Endometrial microvascular endothelial cells (primary cell): ENCODE measurements around the gene VANGL1. TPM values are rescaled to one million over a fixed set of nuclear protein-coding genes. Genes with fewer than 3 reads are reported as not detected.

Experiments used
- in situ Hi-C: cut with HindIII; loops from 2 replicates; pipeline ENCODE4 v1.10.0; 2017; ENCODE audit warnings: low sequenced_read_pairs, low pct_unique_long_range_greater_than_20kb; ENCODE audit errors: inconsistent ontology term
- total RNA-seq: library from RNA; depleted of rRNA; stranded (reverse); fragments of >200 nt; gene quantifications from one replicate; pipeline ENCODE4 v1.2.3, GENCODE V29; 2015; ENCODE audit errors: inconsistent ontology term

The VANGL1 gene
- total RNA-seq, 1 donor from 2014 or later: 29.0 TPM

DNA sequence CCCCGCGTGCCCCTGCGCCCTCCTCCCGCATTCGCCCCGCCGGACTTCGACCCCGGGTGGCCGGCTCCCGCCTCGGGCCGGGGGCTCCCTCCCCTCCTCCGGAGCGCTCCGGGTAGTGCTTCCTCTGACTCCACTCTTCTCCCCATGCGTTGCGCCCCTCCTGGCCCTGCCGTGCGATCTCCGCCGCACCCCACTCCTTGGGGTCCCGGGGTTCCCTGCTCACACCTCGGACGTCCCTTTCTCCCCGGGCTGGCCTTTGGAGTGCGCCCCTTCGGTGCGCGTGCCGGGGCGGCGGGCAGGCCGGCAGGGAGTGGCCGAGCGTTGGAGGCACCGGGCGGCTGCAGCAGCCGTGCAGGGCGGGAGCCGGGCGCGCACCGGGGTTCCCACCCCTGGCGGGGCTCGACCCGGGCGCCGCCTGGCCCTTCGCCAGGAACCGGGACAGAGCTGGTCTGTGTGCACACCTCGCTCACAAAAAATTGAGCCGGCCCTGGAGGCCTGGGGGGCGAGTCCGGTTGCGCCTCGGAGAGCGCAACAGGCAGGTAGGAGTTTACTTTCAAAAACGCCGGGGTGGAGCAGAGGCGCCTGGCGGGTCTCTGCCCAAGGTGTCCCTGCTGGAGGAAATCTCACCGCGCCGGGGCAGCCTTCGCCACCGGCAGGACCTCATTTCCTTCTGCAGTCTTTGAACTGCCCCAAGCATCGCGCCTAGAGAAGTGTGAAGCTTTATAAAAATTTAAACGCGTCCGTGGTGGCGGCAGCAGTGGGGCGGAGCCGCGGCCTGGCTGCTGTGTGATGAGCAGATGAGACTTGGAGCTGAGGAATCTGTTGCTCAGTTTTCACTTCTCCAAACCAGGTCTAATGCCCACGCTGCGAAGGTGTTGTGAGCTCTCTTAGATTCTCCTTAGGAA lies 650 bp downstream of the VANGL1 start:
- in situ Hi-C loops: no loop called here

DNA sequence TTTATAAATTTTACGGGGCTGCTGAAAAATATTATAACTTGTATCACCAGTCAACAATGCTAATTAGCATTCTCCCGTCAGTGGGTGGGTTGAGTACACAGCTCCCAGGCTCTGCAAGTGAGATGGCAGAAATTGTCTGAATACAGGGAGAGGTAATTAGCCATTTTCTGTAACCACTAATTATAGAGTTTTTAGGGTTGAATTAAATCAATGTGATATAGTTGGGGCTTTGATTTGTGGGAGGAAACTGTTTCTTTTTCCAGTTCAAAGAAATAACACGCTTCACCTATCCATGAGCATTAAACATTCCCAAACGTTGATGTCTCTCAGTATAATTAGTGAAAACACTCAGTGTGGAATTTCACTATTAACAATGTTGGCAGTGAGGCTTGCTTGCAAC lies 1.5 kb downstream of the VANGL1 start:
- in situ Hi-C loops: no loop called here

DNA sequence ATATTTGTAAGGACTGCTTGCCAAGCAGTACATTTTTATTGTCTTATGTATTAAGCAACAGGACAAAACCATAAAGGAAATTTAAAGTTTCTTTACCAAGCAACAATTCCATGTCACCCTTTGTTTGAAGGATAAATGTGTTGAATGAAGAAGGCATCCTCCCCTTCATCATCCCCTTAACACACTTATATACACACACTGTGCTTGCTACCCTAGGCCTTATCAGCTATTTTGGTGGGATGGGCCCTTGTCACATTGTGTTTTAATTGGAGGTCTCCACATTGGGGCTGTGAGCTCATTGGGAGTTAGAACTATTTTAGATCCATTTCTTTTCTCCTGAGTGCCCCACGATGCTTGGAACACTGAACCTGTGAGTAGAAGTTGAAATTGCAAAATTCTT lies 1.9 kb downstream of the VANGL1 start:
- in situ Hi-C loops: no loop called here

DNA sequence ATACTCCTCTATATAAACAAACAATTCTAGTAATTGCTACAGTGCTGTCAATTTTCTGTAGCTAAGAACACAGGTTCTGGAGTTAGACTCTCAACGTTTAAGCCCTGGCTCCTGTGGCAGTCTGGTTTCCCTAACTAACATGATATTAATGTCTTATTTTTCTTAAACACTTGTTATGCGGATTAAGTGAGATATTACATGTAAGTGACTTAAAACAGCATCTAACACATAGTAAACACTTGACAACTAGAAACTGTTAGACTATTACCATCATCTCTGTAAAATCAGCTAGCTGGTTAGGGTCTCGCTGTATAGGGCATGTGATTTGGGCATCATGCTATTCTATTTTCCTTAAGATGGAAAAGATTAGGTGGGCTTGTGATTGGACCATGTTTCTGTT lies 2.3 kb downstream of the VANGL1 start:
- in situ Hi-C loops: no loop called here

DNA sequence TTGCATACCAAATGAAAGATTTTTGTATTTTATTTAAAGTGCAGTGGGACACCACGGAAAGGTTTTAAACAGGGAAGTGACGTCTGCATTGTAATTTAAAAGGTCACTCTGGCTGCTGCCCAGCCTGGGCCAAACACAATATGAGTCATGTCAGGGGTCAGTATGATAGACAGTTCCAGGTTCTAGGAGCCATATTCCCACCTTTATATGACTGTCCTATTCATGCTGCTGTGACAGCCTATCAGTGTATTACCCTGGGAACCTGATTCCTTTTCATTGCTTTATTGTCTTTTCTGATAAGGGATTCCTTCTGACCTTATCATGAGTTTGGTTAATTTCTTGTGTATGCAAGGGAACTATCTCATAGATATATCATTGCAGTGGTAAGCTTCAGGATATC lies 5.3 kb downstream of the VANGL1 start:
- in situ Hi-C loops: no loop called here

DNA sequence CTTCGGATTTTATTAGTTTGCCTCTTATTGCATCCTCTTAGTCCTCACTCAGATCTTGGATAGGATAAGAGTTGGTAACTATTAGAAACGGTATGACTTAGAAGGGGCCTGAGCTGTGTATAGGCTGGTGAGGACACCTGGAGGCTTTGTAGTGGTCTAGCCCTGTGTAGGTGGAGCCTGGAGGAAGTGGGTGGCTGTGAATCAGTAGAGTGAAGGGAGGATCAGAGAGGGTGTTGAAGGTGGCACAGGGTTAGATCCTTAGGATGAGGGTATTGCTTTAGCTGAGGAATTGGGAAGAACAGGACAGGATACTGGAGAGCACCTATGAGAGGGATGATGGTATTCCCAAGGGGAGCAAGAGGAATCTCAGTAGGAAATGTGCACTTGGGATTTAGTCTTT lies 5.7 kb downstream of the VANGL1 start:
- in situ Hi-C loops: no loop called here

DNA sequence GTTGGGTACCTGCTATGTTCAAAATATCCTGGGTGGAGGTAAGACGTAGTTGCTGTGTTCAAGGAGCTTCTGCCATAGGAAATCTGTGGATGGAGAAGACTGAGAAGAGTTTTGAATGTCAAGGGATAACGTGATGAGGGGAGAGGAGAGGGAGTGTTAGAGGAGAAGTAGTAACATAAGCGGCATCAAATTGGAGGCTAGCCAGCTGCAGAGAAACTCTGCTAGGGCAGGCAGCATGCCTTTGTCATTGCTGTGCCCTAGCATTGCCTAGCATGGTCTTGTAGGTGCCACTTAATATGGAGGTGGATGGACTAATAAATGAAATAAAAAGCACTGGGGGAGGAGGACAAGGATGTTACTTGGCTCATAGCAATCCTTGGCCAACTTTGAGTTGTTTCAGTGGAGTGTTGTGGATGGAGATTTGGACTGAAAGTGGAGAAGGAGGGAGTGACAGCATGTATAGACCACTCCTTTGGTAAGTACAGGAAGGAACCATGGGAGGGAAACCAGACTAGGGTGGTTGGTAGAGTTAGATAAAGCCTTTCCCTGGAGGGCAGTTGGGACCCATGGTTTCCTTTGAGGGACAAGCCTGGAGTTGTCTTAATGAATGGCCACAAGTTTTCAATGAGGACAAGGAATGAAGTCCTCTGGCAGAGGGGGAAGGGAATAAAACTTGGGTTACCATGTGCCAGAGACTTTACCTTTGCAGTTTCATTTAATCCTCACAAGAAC lies 6.3 kb downstream of the VANGL1 start:
- in situ Hi-C loops: no loop called here

DNA sequence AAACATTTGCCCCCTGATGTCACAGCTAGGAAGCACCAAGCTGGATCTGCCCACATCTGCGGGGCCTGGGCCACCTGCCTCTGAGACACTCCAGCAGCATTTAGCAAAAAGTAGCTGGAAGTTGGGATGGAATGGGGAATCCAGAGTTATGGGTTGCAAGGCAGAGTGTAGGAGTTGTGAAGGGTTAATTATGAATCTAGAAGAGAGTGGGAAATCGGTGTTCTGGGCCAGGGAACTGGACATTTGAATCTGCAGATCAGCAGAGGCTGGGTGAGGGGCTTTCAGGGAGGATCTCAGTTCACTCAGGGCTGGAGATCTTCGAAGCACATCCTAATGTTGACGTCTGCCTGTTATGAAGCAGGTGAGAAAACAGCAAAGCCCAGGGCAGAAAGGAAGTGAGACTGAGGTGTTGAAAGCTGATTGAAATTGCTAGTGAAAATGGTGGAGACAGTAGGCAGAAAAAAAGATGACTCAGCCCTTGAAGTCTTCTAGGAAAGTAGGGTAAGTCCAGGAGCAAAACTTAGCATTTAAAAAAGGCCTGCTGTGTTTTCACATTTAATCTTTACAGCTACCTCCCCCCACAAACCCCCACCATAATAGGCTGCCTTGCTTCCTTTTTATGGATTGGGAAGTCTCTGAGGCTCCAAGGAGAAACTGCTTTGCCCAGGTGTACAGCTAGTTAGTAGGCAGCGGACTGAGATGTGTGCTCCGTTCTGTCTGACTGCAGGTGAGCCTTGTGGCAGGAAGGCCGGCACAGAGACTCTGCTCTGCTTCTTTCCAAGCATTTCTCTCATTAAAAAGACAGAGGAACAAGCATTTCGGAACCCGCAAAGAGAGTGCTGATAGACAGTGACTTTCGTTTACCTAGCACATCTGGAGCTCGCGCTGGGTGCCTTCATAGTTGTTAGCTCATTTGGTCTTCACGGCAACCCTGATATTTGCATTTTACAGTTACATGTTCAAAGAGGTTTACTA lies 7.2 kb downstream of the VANGL1 start:
- in situ Hi-C loops: no loop called here

DNA sequence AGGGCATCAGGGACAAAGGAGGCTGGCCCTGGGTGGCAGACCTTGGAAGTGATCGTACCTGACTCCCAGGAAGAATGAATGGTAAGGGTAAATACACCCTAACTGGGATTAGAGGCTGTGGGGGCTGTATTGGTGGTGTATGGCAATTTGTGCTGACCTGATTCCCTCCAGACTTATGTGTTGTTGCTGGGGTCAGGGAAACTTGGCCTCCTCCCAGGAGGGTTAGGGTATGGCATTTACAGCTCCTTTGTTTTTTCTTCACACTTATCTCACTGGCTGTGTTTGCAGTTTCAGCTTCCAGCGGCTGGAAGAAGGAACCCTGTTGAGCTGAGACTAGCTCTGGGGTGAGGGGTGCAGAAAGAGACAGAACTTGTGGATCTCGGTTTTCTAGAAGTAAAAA lies 8.2 kb downstream of the VANGL1 start:
- in situ Hi-C loops: no loop called here

DNA sequence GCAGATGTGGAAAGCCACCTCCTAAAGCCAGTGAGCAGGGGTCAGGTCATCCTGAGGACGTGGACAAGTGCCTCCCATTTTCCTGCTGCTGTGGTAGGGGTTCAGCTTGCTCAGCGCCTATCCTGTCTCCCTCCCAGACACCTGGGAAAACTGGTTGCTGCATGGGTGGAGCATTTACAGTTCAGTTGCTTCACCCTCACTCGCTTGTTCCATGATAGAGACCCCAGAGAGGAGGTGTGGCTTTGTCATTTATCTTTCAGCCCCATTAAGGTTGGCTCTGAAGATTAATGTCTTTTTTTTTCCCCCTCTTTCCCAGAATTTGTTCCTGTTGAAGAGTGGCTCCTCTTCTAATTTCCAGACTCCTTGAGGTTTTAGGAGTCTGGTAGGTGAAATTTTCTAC lies 9.2 kb downstream of the VANGL1 start:
- in situ Hi-C loops: no loop called here

DNA sequence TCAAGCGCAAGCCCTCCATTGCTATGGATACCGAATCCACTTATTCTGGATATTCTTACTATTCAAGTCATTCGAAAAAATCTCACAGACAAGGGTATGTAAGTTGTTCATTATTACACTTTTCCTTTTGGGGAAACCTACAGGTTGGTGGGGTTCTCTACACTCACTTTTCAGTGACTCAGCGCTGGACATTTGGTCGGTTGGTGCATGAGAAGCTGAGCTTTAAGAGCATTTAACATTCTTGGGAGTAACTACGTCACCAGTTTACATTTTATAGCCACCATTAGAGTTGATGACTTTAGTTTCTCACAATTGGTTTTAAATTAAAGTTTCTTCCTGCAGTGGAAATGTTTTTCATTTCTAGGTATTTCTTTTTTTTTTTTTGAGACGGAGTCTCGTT lies 9.6 kb downstream of the VANGL1 start:
- in situ Hi-C loops: no loop called here

DNA sequence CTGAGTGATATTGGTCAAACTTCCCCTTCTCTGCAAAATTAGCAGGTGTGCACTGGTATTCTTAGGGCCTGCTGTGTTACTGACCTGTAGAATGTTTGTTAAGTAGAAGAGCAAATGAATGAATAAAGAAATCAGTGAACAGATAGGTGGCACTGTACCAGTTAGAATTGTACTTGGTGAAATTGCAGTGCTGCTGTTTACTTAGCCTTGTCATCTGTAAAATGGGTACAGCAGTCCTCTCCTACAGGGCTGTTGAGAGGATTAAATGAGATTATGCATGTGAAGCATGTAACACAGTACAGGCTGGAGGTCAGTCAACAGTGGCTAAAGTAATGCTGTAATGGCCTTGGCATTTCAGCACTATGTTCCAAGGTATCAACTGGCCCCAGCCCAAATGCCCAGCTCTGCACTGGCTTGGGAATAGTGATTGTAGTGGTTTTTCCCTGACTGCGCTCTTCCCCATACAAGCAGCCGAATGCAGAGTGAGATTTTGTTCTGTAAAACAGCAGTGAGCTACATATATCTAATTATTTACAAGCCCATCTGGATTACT lies 10.5 kb downstream of the VANGL1 start:
- in situ Hi-C loops: no loop called here

DNA sequence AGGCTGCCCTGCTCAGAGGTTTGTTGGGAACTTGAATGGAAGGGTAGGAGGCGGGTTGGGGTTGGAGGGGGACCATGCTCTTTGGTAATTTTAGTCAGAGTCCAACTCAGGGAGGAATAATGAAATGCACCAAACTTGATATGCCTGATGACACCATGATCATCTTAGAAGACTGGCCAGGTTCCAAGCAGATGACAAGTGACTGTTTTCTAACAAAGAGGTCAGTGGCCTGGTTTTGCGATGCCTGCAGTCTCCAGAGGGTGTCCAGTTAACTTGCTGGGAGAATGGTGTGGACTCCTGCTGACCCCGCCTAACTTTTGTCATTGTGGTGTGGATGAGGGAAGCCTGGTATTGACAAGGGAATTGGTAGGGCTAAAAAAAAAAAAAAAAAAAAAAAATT lies 12.4 kb downstream of the VANGL1 start:
- in situ Hi-C loops: no loop called here

DNA sequence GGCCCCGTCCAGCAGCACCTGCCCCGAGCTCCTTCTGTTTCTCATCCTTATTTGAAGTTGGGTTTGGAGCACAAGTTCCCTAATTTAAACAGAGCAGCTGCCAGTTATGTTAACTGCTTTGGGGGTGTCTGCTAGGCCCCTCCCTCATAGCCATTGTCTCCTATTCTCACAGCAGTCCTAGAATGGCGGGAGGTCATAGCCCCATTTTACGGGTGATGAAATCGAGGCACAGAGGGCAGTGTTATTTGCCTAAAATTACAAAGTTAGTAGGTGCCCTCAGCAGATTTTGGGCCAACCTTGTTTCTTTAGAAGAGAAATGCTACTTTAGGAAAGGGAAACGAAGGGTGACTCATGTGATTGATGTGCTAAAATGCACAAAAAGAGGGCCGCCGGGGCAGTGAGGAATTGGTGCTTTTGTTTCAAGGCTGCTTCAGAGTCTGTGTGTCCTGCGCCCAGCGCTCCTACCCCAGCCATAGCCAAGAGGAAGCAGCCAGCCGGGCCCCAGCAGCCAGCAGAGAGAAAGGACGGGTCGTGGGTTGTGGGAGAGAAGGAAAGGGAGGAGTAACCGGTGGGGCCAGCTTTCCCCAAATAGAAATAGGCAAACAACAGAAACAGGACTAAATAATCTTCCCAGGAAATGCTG lies 13.0 kb downstream of the VANGL1 start:
- in situ Hi-C loops: no loop called here

DNA sequence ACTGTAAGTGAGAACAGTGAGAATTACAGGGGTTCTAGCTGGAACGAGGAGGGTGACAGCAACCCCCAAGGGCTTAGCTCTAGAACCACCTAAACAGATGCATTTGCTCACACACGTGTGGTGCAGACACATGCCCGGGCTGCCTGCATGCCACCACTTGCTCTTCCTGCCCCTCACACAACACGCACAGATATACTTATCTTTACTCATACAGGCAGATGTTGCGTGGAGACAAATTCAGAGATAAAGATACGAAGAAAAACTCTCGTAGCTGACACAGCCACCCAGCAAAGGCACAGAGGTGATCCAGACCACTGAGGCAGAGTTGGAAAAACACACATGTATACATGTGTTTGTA lies 13.5 kb downstream of the VANGL1 start:
- in situ Hi-C loops: no loop called here

DNA sequence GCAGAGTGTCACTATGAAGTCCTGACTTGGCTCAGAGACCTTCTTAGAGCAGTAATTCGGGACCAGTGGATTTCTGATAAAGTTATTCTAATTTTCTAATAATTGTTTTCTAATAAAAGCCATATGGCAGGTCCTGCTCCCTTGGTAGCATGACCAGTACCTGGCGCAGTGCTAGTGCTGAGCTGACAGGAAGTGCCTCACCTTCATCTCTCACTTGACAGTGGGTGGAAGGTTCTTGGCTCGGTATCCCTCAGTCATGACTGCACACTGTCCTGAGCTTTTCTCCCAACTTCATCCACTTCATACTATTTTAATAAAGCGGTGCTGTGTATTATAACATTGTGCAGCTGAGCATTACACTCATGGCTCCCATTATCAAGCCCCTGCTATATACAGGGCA lies 14.1 kb downstream of the VANGL1 start:
- in situ Hi-C loops: no loop called here

DNA sequence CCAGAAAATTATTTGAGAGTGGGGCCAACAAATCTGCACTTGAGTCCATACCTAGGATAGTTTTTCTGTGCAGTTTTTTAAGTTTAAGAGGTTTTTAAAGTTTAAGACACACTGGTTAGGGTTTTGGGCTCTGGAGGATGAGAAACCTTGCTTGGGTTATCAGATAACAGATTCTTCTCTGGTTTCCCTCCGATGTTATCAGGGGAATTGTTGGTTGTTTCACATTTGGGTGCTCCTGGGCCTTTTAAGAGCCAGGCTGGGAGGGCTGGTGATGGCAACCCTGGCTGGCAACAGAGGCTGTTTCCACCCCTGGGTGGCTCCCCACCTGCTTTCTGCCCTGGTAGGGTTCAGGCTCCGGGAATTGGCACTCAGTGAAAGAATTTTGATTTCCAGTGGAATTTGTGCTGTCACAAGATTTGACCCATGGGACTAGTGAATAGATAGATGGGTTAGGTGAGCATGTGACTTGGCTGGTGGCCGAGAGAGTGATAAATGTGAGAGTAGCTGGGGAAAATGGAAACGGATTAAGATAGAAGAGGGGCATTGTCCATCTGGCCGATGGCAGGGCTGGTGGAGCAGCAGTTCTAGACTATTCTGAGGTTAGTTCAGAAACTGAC lies 14.8 kb downstream of the VANGL1 start:
- in situ Hi-C loops: no loop called here

DNA sequence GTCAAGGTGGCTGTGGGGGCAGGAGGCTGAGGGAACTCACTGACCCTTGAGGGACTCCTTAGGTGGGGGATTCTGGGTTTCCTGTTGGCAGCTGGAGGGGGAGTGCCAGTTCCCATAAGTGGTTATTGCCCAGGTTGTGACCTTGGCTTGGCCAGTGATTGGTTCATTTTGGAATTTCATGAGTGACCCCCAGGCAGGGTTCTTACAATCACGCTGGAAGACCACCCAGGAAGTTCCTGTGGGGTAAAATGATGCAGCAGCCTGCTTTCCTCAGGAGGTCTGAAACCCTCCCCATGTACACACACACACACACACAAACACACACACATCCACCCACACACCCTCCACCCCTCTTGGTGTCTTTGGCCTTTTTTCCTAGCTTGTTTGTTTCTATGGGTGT lies 16.9 kb downstream of the VANGL1 start:
- in situ Hi-C loops: no loop called here
